ELR (cell line): ENCODE measurements around the gene ROM1.
"Not testable (repeated sequence)": the region's sequence is repeated elsewhere in the genome, so short reads cannot be mapped to it uniquely, and the experiment has no call there.

Experiments
- DNase-seq: peaks from one replicate; pipeline ENCODE4 v3.0.0-alpha.2; 2015; ENCODE audit warnings: low read depth

The ROM1 gene

DNA sequence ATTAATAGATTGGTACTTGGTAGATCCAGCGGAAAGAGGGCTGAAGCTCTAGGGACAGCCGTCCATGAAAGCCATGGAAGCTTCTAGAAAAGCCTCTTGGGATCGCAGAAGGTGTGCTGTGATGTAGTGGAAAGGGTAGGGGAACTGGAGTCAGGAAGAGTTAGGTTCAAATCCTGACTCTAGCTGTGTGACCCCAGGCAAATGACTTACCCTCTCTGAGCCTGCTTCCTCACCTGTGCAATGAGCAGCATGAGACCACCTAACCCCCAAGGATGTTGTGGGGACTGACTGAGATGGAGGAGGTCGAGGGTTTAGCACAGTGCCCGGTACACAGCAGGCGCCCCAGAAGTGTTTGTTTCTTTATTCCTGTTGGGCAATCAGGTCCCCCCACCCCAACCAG lies 2.7 kb upstream of the ROM1 start:
- no peak for DNase-seq

DNA sequence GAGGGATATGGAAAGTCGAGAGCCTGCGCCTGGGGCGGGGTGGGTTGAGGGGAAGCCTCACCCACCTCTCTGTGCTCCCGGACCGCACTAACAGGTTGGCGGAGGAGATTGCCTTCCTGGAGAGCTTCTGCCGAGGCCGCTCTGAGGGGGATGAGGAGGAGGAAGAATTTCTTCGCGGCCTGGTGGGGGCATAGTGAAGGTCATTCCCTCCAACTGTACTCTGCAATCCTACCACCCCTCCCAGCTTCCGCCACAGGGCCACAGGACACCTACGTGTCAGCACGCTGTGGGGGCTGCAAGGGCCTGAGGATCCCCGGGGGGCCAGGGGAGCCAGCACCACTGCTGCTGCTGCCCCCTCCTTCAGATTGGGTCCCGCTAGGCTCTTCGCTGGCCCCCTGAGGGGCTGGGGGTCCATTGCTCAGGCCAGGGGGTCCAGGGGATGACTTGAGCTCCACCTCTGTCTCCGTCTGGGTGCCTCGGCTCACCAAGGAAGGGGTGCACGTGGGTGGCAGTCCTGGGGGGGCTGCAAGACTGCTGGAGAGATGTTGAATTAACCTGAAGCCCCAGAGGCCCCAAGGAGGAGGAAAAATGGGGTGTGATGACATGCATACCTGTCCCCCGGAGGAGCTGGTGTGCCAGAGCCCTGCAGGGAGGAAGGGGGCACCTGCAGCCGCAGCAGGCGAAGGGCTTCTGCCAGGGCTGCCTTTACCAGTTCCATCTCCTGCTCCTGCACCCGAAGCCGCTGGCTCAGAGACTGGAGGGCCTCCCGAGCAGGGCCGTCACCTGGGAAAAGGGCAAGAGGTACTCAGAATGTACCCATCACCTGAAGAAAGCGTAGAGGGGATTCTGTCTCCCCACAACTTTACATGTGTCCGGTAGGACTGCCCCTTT lies 2.0 kb upstream of the ROM1 start:
- DNase-seq = no peak

DNA sequence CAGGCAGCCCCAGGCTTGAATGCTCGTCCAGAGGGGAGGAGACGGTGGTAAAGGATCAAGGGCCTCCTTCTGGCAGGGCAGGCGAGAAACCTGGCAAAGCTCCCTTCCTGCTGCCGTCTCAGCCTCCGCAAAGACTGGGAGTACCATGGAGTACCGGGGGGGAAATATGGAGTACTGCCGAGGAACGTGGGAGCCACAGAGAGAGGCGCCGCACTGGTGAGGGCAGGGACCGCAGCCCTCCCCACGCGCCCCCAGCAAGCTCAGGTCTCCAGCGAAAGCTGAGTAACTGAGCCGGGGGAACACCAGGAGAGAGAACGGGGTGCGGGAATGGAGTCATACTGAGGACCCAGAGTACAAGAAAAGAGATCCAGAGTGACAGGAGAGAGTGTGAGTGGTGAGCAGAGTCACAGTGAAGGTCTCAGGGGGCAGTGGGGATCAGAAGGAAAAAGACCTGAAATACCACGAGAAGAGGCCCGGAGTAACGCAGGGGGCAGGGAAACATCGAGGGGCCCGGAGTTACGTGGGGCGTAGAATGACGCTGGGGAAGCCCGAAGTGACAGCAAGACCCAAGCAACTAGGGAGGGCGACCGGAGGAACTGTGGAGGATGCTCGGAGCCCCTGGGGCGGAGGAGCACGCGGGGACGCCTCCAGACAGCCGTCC lies 1.2 kb upstream of the ROM1 start:
- peak; percentile 72 for DNase-seq

DNA sequence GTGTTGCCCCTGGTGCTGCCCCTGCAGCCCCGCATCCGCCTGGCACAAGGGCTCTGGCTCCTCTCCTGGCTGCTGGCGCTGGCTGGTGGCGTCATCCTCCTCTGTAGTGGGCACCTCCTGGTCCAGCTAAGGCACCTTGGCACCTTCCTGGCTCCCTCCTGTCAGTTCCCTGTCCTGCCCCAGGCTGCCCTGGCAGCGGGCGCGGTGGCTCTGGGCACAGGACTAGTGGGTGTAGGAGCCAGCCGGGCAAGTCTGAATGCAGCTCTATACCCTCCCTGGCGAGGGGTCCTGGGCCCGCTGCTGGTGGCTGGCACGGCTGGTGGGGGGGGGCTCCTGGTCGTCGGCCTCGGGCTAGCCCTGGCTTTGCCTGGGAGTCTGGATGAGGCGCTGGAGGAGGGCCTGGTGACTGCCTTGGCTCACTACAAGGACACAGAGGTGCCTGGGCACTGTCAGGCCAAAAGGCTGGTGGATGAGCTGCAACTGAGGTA lies 278 bp downstream of the ROM1 start:
- DNase-seq = no peak

DNA sequence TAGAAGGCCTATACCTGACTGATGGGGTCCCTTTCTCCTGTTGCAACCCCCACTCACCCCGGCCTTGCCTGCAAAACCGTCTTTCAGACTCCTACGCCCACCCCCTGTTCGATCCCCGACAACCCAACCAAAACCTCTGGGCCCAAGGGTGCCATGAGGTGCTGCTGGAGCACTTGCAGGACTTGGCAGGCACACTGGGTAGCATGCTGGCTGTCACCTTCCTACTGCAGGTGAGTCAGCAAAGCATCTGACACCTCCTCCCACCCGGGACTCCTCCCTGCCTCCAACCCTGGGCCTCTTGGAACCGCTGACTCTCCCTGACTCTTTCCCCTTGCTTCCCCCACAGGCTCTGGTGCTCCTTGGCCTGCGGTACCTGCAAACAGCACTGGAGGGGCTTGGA lies 1.2 kb downstream of the ROM1 start:
- peak; percentile 60 for DNase-seq

DNA sequence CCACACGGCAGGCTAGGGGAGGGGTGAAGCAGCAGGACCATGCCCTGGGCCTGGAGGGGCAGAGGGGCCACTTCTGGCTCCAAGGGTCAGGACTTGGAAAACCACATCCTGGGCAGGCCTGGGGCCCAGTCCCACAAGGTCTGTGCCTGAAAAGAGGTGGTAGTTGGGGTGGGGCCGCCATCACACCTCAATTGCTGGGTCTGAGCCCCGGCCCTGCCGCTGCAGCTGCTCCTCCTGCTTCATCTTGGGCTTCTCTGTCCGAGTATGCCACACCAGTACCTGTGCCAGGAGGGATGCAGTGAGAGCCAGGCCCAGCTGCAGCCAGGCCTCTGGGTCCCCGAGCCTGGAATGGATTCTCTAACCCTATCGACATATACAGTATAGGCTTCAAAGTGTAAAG lies 2.5 kb downstream of the ROM1 start:
- no peak for DNase-seq

DNA sequence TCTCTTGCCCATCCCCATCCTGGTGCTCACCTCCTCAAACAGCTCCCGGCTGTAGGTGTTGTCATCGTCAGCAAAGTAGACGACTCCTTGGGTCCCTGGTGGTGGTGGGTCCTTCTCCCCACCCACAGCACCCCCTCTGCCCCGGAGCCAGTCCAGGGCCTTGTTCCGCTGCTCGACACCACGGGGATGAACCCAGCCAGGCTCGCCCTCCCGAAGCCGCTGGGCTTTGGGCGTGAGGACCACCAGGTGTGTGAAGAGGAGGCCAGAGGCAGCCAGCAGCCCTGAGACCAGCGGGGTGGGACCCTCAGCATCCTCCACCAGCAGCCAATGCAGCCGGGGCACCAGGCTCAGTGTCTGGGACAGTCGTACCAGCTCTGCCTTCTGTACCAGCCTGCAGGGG lies 3.9 kb downstream of the ROM1 start:
- not testable (repeated sequence) for DNase-seq

DNA sequence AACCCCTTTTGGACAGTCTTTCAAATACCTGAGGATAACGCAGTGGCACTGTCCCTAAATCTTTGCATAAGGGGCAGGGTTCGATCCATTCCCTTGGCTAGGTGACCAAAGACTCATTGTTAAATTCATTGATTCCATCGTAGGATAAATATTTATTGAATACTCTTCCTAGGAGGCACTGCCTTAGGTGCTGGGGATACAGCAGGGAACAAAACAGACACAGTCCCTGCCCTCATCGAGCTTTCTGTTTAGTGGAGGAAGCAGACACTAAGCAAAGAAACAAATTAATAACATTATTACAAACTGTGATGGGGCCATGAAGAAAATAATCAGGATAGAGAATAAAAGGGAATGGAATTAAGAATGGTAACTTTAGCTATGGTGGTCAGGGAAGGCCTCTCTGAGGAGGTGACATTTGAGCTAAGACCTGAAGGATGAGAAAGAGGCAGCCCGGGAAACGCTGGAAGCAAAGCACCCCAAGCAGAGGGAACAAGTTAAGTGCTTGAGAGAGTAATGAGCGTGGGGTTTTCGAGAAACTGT lies 8.0 kb downstream of the ROM1 start:
- no peak for DNase-seq

DNA sequence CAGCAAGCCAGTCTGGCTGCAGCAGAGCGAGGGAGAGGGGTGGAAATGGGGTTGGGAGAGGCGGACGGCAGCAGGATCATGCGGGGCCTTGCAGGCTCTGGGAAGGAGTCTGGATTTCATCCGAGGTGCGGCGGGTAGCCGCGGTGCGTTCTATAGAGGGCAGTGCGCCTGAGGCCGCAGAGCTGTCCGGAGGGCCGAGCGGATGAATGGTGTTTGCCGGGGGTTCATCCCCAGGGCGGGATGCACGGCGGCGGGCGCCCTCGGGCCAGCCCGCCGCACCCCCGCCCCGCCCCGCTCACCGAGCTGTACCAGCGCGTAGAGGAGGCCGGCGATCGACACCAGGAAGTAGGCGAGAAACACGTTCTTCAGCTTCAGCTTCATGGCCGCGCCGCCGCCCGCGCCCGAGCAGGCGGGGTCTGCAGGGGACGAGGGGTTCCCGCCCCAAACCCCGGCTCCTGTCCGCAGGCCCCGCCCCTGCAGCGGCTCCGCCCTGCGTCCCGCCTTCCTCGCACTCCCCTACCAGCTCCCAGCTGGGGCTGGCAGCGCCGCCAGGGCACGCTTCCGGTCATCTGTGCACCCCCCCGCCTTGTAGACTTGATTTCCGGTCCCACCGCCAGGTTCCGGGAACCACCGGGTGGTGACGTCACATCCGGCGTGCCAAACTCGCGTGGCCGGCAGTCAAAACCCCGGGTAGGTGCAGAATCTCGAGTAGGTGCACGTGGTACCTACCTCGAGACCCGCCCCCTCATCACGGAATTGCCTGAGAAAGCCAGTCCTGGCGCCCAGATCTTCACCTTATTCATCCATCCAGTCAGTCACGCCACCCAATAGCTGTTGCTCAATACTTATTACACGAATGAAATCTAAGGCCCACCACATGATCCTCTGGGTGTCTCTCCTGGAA lies 8.8 kb downstream of the ROM1 start, which contains the start of gene B3GAT3:
Gene B3GAT3 (minus strand): TSS at position 420 of the 904 bp plus-strand sequence. CDS start 39 bp downstream, at position 381.
- DNase-seq = peak; percentile 98

DNA sequence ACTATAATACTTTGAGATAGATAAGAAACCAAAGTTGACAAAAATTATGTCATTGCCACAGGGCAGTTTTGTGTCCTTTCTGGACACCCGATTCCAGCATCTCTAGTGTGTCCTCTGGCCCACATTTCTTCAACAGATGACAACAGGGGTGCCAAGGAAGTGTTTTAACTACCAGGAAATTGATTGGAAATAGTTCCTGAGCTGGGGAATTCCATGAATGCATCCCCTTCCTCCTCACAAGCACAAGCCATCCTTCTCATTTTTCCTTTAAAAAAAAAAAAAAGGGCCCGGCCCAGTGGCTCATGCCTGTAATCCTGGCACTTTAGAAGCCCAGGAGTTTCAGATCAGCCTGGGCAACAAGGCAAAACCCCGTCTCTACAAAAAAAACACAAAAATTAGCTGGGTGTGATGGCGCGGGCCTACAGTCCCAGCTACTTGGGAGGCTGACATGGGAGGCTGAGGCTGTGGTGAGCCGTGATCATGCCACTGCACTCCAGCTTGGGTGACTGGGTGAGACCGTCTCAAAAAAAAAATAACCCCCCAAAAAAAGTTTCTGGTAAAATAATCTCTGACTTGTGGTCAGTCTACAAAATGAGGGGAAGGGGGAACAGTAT lies 9.5 kb downstream of the ROM1 start:
- no peak for DNase-seq

DNA sequence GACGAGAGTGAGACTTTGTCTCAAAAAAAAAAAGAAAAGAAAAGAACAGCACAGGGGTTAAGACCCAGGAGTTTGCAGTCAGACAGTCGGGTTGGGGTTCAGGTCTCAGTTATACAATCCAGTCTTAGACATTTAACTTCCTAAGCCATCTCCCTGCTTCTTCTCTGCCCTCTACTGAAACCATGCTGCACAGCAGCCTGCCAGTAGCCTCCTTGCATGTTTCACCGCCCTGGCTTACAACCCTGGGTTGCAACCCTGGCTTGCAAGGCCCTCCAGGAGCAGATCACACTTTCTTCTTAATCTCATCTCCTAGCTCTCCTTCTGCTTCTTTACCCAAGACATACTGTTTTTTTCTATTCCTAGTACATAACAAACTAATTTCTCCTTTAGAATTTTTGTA lies 14.7 kb downstream of the ROM1 start:
- DNase-seq = no peak

DNA sequence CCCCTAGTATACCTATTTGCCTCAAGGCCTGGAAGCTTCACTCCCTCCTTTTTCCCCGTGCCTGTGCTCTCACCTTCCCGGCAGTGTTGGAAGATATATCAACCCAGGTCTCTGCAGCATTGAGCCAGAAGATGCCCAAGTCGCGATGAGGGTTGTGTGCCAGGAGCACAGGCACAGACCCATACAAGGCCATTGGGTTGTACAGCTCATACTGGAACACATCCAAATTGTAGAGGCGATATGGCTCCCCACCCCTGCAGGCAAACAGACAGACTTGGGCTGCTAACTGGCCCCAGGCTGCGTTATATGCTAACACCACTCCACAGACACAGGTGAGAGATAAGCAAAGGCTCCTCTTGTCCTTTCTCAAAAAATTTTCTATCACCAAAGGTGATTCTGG lies 19.4 kb downstream of the ROM1 start:
- no peak for DNase-seq

DNA sequence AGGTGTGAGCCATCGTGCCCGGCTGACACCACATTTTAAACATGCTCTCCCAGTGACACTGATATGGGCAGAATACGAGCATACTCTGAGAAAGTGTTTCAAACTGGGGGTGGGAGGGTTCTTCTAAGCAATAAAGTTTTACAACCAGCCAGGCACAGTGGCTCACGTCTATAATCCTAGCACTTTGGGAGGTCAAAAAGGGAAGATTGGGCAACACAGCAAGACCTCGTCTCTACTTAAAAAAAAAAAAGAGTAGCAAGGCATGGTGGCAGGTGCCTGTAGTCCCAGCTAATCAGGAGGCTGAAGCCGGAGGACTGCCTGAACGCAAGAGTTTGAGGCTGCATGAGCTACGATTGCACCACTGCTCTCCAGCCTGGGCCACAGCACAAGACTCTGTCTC lies 31.2 kb downstream of the ROM1 start:
- no peak for DNase-seq

DNA sequence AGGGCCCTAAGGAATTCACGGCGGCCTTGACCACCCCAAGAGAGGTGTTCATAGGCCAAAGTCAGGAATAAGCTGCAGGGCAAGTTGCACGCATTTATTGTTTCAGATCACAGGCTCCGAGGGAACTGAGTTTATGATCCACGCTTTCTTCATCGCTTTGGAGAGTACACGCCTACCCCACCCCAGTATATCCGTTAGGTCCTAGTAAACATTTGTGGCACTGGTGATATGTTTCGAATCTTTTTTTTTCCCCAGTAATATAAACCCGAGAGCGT lies 32.6 kb downstream of the ROM1 start:
- peak; percentile 26 for DNase-seq

DNA sequence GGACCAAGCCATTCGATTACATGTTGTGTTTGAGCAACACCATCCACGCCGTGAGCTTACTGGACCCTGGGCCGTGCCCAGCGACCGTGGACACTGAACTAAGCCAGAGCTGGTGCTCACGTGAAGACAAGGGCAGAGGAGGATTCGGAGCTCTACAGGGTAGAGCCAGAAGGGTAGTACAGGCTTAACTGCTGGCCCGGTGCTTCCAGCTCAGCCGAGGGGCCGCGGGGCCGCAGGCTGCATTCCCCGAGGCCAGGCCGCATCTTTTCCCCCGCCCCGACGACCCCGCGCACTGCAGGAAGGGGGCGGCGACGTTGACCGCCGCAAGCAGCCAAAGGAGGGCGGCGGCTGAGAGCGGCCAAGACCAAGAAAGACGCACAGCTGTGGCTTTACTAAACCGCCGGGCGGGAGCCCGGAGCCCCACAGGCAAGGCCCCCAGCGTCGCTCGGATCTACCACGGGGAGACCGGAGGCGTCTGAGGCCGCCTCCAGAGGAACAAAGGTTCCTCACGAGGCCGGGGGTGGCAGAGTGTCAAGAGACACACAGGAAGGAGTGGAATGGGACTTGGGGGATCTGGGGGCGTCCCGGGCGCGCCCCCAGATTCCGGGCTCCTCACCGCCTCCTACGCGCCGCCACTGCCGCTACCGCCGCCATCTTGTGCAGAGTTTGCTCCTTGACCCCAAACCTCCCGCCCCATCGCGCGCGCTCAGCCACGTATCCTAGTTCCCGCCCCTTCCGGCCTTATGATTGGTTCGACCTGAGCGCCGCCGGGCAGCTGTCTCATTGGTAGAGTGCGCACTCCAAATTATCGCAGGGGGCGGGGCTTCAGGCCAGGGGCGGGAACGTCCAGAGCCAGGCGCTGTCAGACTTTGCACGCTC lies 33.1 kb downstream of the ROM1 start, which contains the start of gene GANAB:
Gene GANAB (minus strand): TSS at position 668 of the 879 bp plus-strand sequence. CDS start 14 bp downstream, at position 654.
- DNase-seq = peak; percentile 99

DNA sequence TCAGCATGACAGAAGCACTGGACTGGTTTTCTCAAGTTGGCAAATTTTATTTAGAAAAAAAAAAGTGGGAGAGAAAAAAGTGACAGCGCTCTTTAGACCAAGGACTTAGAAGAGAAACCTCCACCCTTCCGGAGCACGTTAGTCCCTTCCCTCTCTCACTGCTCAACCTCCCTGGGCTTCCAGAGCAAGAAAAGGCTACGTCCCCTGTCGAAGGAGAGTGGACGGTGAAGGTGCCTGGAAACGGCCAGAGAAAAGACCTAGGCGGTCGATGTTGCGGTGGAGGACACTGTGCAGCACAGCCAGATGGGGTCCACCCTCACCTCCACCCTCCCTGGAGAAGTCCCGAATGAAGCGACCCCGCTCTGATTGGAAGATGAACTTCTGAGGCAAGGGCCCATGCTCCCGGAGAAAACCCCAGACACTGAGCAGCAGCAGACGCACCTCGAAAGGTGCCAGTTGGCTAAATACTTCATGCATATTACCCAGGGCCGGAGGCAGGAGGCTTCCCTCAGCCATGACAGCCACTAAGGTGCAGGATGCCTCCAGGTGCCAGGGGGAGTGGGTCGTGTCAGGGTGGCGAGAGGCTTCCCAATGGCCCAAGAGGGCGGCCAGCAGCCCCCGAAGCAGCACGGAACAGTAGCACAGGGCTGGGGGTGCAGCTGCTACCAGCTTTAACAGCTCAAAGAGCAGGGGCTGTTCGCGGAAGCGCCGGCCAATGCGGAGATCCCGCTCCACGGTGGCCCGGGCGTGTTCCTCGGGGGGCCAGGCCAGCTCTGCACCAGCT lies 34.0 kb downstream of the ROM1 start:
- DNase-seq = no peak

DNA sequence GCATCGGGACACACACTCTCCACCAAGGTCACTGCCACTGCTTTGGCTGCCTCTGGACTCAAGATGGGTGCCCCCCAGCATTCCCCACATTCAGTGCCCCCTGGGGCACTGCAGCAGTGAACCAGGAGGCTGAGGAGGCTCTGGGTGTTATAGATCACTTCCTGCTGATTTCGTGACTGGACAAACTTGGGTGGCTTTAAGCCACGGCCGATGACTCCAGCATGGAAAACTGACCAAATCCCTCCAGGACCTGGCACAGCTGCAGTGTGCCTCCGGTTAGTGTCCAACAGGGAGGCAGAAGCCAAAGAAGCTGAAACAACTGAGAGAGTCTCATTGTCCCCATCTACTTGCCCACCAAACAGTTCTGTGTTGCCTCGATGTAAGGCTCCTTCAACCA lies 34.5 kb downstream of the ROM1 start:
- no peak for DNase-seq

DNA sequence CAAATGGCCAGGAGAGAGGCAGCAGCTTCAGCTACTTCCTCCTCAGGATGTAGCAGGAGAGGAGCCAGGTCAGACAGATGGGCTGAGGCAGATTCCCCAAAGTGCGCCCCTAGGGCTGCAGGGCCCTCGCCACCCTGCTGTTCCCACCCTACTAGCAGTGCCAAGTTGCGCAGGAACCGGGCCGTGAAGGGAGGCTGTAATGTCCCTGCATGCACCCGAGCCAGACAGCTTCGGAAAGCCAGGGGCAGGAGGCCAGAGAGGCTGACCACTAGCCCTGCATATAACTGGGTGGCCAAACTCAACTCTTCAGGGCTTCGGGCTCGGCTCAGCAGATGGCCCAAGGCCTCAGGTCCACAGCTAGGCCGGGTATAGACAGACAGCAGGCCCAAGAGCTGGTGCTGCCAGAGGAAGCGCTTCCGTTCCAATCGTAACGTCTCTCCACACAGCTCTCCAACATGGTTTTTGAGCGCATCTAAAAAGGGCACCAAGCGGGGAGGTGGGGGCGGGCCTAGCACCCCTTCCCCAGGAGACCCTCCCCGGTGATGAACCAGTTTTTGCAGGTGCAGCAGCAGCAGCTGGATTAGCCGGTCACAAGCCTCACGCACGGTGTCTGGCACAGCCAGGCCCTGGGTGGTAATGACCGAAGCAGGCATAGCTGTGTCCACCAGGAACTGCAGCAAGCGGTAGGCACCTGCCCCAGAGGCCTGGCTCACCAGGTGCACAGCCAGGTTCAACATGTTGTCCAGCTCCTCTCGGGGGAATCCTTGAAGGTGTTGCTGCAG lies 35.3 kb downstream of the ROM1 start:
- no peak for DNase-seq

DNA sequence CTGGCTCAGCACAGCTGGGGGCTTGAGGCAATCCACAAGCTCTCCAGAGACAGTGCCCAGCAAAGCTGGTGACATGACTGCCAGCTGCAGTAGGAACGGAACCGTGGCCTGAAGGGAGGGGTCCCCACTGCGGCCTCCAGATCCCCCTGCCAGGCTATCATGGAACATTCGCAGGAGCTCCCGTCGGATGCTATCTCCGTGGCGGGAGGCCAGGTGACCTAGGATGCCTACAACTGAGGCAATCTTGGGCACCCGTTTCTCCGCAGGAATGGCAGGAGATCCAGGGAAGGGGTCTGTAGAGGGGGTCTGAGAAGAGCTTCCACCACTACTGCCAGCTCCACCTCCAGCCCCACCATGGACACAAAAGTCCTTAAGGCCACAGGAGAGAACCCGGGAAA lies 35.9 kb downstream of the ROM1 start:
- DNase-seq = no peak
